ENCODE data around the gene LIMK2. TPM values are rescaled to one million over a fixed set of nuclear protein-coding genes. Genes with fewer than 3 reads are reported as not detected.
"Not testable (repeated sequence)": the region's sequence is repeated elsewhere in the genome, so short reads cannot be mapped to it uniquely, and the experiment has no call there.

The LIMK2 gene
- total and polyA plus RNA-seq, 10 of the 15 experiments (the other 5 are each of a cell fraction or from before 2014, with no cell fraction given): 2.9 to 40.4 (median 26.7) TPM

DNA sequence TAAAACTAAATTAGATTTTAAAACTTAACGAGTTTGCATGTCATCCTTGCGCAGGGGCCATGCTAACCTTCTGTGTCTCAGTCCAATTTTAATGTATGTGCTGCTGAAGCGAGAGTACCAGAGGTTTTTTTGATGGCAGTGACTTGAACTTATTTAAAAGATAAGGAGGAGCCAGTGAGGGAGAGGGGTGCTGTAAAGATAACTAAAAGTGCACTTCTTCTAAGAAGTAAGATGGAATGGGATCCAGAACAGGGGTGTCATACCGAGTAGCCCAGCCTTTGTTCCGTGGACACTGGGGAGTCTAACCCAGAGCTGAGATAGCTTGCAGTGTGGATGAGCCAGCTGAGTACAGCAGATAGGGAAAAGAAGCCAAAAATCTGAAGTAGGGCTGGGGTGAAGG, 10.6 kb downstream of the LIMK2 start:
- intact Hi-C loops (cut with micrococcal nuclease; ENCODE audit: unreplicated experiment) (no loop called here), in situ Hi-C loops (cut with MboI) (no loop called here)
- no peaks in the 10 kb centered on the region for H4K20me1 ChIP-seq (ENCODE audit: control insufficient read depth, insufficient read depth)
- 90% methylated on average over 5 of the region's 5 CpGs for WGBS (ENCODE audit: insufficient coverage, insufficient replicate concordance, low lambda C conversion rate, missing lambda C conversion rate)
- H3K27ac ChIP-seq (ENCODE audit: control insufficient read depth, insufficient read depth): peak overlapping the region; percentile 43; the same call in 1 of the 2 replicates
- FAIRE-seq (no peak), ATAC-seq (0 out of 3 replicates have a peak, but pooled peaks have one; percentile 8), DNase-seq (ENCODE audit: low read depth, low spot score) (no peak)
- no peaks in the 10 kb centered on the region; a peak in 2 of 4 replicates for H3K36me3 ChIP-seq (ENCODE audit: control insufficient read depth in 2 of 2, insufficient read depth in 2 of 2, low read length in 1 of 2)
- H3K9ac ChIP-seq (ENCODE audit: control insufficient read depth, insufficient read depth, low read length): no peak overlapping the region
- H3K4me3 ChIP-seq: no peak overlapping the region; the same call in 1 of the 2 replicates
- no peak for TF ChIP-seq NR2C2 (IDR thresholded peaks at IDR 0.05; ENCODE audit: borderline replicate concordance, control insufficient read depth, insufficient read length, low read depth)
- TF ChIP-seq EP300 (IDR thresholded peaks at IDR 0.05; ENCODE audit: borderline replicate concordance in 1 of 2, control insufficient read depth in 1 of 2, low read depth in 2 of 2, low read length in 2 of 2): no peak
- no peak for TF ChIP-seq GABPA (IDR thresholded peaks at IDR 0.05; ENCODE audit: low read depth)
- SMC1A ChIA-PET (ENCODE audit: uncharacterized antibody, unreplicated experiment): interaction anchor here (1.5 to 14.1 kb wide), 3 partner anchors 7 to 78 kb away, joined by 3 to 260 read pairs (median 4); partner anchors contain the start of gene LIMK2
- no peak overlapping the region for H2AFZ ChIP-seq (ENCODE audit: control insufficient read depth, low read depth, low read length)
- peaks cover 53% of the 10 kb centered on the region for H3K79me2 ChIP-seq (ENCODE audit: control insufficient read depth, insufficient read depth, low read length)
- no peaks in the 10 kb centered on the region for H3K9me3 ChIP-seq (replicated peaks; ENCODE audit: control insufficient read depth, insufficient read depth, low read length)
- POLR2A ChIA-PET: interaction anchor here (4.6 kb wide), 1 partner anchor 11 kb away, joined by 15 read pairs; the partner anchor contains the start of gene LIMK2
- peak overlapping the region; percentile 54; the same call in 1 of the 2 replicates for H3K4me2 ChIP-seq (ENCODE audit: control insufficient read depth, insufficient read depth)
- BruUV-seq (replicated peaks): no TSS peak
- RAD21 ChIA-PET (ENCODE audit: unreplicated experiment): interaction anchor here (0.6 to 4.5 kb wide), 3 partner anchors 8 to 1669 kb away, joined by 3 to 33 read pairs (median 3); partner anchors contain the start of genes LIMK2 and THOC5
- H3K27me3 ChIP-seq (replicated peaks in 1 of 2; ENCODE audit: control insufficient read depth in 2 of 2, insufficient read depth in 2 of 2, low read length in 1 of 2): no peaks in the 10 kb centered on the region
- peaks cover 39% of the 10 kb centered on the region for H3K4me1 ChIP-seq (ENCODE audit: control insufficient read depth, insufficient read depth, low read length)
- CTCF ChIA-PET: interaction anchor here (0.9 to 13.8 kb wide), 4 partner anchors 8 to 91 kb away, joined by 3 to 244 read pairs (median 4); partner anchors contain the start of gene LIMK2

DNA sequence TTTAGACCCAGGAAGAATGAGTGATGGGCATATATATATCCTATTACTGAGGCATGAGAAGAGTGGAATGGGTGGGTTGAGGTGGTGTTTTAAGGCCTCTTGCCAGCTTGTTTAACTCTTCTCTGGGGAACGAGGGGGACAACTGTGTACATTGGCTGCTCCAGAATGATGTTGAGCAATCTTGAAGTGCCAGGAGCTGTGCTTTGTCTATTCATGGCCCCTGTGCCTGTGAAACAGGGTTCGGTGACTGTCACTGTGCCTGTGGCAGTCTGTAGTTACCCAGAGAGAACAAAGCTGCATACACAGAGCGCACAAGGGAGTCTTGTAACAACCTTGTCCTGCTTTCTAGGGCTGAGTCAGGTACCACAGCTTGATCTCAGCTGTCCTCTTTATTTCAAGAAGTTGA, 11.7 kb downstream of the LIMK2 start:
- RAD21 ChIA-PET (ENCODE audit: unreplicated experiment): interaction anchor here (0.7 to 4.5 kb wide), 2 partner anchors 11 to 67 kb away, joined by 3 to 33 read pairs; partner anchors contain the start of gene LIMK2
- FAIRE-seq (no peak), DNase-seq (ENCODE audit: low read depth, low spot score) (no peak), ATAC-seq (no peak)
- Histone ChIP-seq H3K4me1 (ENCODE audit: control insufficient read depth, insufficient read depth, low read length) (peaks cover 31% of the 10 kb centered on the region), H2AFZ (ENCODE audit: control insufficient read depth, low read depth, low read length) (no peak overlapping the region), H3K79me2 (ENCODE audit: control insufficient read depth, insufficient read depth, low read length) (peaks cover 43% of the 10 kb centered on the region), H3K9ac (ENCODE audit: control insufficient read depth, insufficient read depth, low read length) (no peak overlapping the region), H3K36me3 (ENCODE audit: control insufficient read depth in 2 of 2, insufficient read depth in 2 of 2, low read length in 1 of 2) (no peaks in the 10 kb centered on the region; a peak in 2 of 4 replicates), H3K27ac (ENCODE audit: control insufficient read depth, insufficient read depth) (0 out of 2 replicates have a peak overlapping the region, but pooled peaks have one; percentile 2), H3K4me2 (ENCODE audit: control insufficient read depth, insufficient read depth) (no peak overlapping the region; the same call in 1 of the 2 replicates), H4K20me1 (ENCODE audit: control insufficient read depth, insufficient read depth) (no peaks in the 10 kb centered on the region), H3K27me3 (replicated peaks in 1 of 2; ENCODE audit: control insufficient read depth in 2 of 2, insufficient read depth in 2 of 2, low read length in 1 of 2) (no peaks in the 10 kb centered on the region), H3K4me3 (no peak overlapping the region), H3K9me3 (replicated peaks; ENCODE audit: control insufficient read depth, insufficient read depth, low read length) (no peaks in the 10 kb centered on the region)
- BruUV-seq (replicated peaks): no TSS peak
- POLR2A ChIA-PET: interaction anchor here (1.0 to 4.6 kb wide), 2 partner anchors 9 to 12 kb away, joined by 3 to 15 read pairs; partner anchors contain the start of gene LIMK2
- TF ChIP-seq WRNIP1 (IDR thresholded peaks at IDR 0.05; ENCODE audit: borderline replicate concordance, low read depth, low read length): no peak
- TF ChIP-seq TCF7 (IDR thresholded peaks at IDR 0.05; ENCODE audit: borderline replicate concordance): no peak
- in situ Hi-C loops (cut with MboI) (no loop called here), intact Hi-C loops (cut with micrococcal nuclease; ENCODE audit: unreplicated experiment) (no loop called here)
- CTCF ChIA-PET: interaction anchor here (0.5 to 13.8 kb wide), 4 partner anchors 8 to 588 kb away, joined by 3 to 244 read pairs (median 4); partner anchors contain the start of genes LIMK2 and SLC35E4
- SMC1A ChIA-PET (ENCODE audit: uncharacterized antibody, unreplicated experiment): interaction anchor here (0.7 to 14.1 kb wide), 6 partner anchors 8 to 1125 kb away, joined by 3 to 260 read pairs (median 3); partner anchors contain the start of gene LIMK2
- WGBS (ENCODE audit: insufficient coverage, insufficient replicate concordance, low lambda C conversion rate, missing lambda C conversion rate): 92% methylated on average over 3 of the region's 3 CpGs

DNA sequence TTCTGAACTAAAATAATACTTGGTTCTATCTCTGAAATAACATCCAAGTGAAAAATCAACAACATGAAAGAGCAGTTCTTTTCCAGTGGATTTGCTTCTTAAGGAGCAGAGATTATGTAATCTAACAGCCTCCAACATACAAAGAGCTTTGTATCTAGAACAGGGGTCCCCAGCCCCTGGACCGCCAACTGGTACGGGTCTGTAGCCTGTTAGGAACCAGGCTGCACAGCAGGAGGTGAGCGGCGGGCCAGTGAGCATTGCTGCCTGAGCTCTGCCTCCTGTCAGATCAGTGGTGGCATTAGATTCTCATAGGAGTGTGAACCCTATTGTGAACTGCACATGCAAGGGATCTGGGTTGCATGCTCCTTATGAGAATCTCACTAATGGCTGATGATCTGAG, 12.6 kb downstream of the LIMK2 start:
- H3K27me3 ChIP-seq (replicated peaks in 1 of 2; ENCODE audit: control insufficient read depth in 2 of 2, insufficient read depth in 2 of 2, low read length in 1 of 2); BruUV-seq (replicated peaks); DNase-seq (ENCODE audit: low read depth, low spot score); ATAC-seq; FAIRE-seq; H3K27ac ChIP-seq (ENCODE audit: control insufficient read depth, insufficient read depth); H2AFZ ChIP-seq (ENCODE audit: control insufficient read depth, low read depth, low read length); H3K36me3 ChIP-seq (ENCODE audit: control insufficient read depth in 2 of 2, insufficient read depth in 2 of 2, low read length in 1 of 2); intact Hi-C loops (cut with micrococcal nuclease; ENCODE audit: unreplicated experiment); H3K4me3 ChIP-seq; H3K9ac ChIP-seq (ENCODE audit: control insufficient read depth, insufficient read depth, low read length); in situ Hi-C loops (cut with MboI); H3K4me2 ChIP-seq (ENCODE audit: control insufficient read depth, insufficient read depth); H3K9me3 ChIP-seq (replicated peaks; ENCODE audit: control insufficient read depth, insufficient read depth, low read length); H4K20me1 ChIP-seq (ENCODE audit: control insufficient read depth, insufficient read depth): not testable (repeated sequence)
- CTCF ChIA-PET: interaction anchor here (0.7 to 13.8 kb wide), 4 partner anchors 13 to 589 kb away, joined by 3 to 244 read pairs (median 4); partner anchors contain the start of genes LIMK2, PIK3IP1 and SLC35E4
- RAD21 ChIA-PET (ENCODE audit: unreplicated experiment): interaction anchor here (4.5 kb wide), 1 partner anchor 12 kb away, joined by 33 read pairs; the partner anchor contains the start of gene LIMK2
- Histone ChIP-seq H3K4me1 (ENCODE audit: control insufficient read depth, insufficient read depth, low read length) (peaks cover 33% of the 10 kb centered on the region), H3K79me2 (ENCODE audit: control insufficient read depth, insufficient read depth, low read length) (peaks cover 39% of the 10 kb centered on the region)
- POLR2A ChIA-PET: interaction anchor here (0.6 to 2.7 kb wide), 3 partner anchors 10 to 23 kb away, joined by 7 to 12 read pairs (median 12); partner anchors contain the start of gene LIMK2
- 98% methylated on average over 4 of the region's 4 CpGs for WGBS (ENCODE audit: insufficient coverage, insufficient replicate concordance, low lambda C conversion rate, missing lambda C conversion rate)
- SMC1A ChIA-PET (ENCODE audit: uncharacterized antibody, unreplicated experiment): interaction anchor here (0.6 to 14.1 kb wide), 4 partner anchors 9 to 84 kb away, joined by 3 to 260 read pairs (median 3); partner anchors contain the start of gene LIMK2

Data from GM12878 (cell line).